ENCODE measurements around the gene ZNF622.

GRCh38 chr5:16480821-16481538, 15.4 kb upstream of the ZNF622 start:
- no peak for TF ChIP-seq CTCF (IDR thresholded peaks at IDR 0.05)
- TF ChIP-seq POLR2AphosphoS5 (IDR thresholded peaks at IDR 0.05), result no peak
- TF ChIP-seq POLR2A (IDR thresholded peaks at IDR 0.05), result no peak
